BJ (cell line): ENCODE data around the gene CRAMP1. TPM values are rescaled to one million over a fixed set of nuclear protein-coding genes. Genes with fewer than 3 reads are reported as not detected.
"Not testable (repeated sequence)": the region's sequence is repeated elsewhere in the genome, so short reads cannot be mapped to it uniquely, and the experiment has no call there.

Experiments
- CTCF ChIA-PET: fragments of 350-600 bp; formaldehyde crosslinking; extraction: SDS; loops from one replicate; lab custom pipeline; 2021; ENCODE audit warnings: antibody characterized with exemption, inconsistent platforms; lab: Yijun Ruan, JAX
- POLR2A ChIA-PET: fragments of 300-600 bp; sonication (Branson Sonifier 250); formaldehyde crosslinking; extraction: SDS; loops from one replicate; lab custom pipeline; 2021; ENCODE audit warnings: antibody characterized with exemption; lab: Charles Lee
- DNase-seq: peaks from one replicate; pipeline ENCODE4 v3.0.0-alpha.2; 2011; ENCODE audit warnings: low read depth
- H3K27me3 ChIP-seq: 2 replicates; pipeline ENCODE4 v1.6.0; 2011; ENCODE audit warnings: low read length; ENCODE audit not compliant: control insufficient read depth, insufficient read depth
- H3K36me3 ChIP-seq: 2 replicates; pipeline ENCODE4 v1.5.1; 2011; ENCODE audit warnings: low read length; ENCODE audit not compliant: control insufficient read depth, insufficient read depth
- H3K4me3 ChIP-seq: 2 replicates; pipeline ENCODE4 v1.5.1; 2011; ENCODE audit warnings: low read depth, mild to moderate bottlenecking, control low read depth, low read length
- polyA plus RNA-seq: library from polyadenylated mRNA; depleted of rRNA; stranded (reverse); fragments of >200 nt; gene quantifications from 2 replicates; pipeline ENCODE4 v1.2.3, GENCODE V29; 2011
- TF ChIP-seq, protein P1 (sequence below): IDR thresholded peaks from 2 replicates; pipeline ENCODE4 v1.5.1; 2011; ENCODE audit warnings: low read depth, mild to moderate bottlenecking, control low read depth, inconsistent platforms, low read length, moderate library complexity; ENCODE audit not compliant: insufficient read depth

The CRAMP1 gene
- polyA plus RNA-seq, 1 experiment, result 8.0 TPM

DNA sequence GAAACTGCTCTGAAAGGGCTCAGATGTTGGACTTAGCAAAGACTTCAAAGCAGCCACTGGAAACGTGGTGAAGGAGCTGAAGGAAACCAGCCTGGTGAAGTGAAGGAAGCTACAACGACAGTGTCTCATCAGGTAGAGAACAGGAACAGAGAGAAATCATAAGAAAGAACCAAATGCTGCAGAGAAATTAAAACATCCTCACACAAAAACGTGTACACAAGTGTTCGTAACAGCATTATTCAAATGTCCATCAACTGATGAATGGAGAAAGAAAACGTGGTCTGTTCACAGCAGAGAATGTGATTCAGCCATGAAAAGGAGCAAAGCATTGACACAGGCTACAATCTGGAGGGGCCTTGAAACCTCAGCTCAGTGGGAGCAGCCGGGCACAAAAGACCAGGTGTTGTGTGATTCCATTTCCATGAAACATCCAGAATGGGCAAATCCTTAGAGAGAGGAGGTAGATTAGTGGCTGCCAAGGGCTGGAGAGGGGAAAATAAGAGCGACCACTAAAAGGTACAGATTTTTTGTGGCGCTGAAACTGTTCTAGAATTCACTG lies 27.2 kb upstream of the CRAMP1 start:
- peaks cover 31% of the 10 kb centered on the region for H3K36me3 ChIP-seq
- no peaks in the 10 kb centered on the region for H3K27me3 ChIP-seq
- ChIA-PET CTCF (no interaction called here), POLR2A (no interaction called here)
- TF ChIP-seq, protein P1, sequence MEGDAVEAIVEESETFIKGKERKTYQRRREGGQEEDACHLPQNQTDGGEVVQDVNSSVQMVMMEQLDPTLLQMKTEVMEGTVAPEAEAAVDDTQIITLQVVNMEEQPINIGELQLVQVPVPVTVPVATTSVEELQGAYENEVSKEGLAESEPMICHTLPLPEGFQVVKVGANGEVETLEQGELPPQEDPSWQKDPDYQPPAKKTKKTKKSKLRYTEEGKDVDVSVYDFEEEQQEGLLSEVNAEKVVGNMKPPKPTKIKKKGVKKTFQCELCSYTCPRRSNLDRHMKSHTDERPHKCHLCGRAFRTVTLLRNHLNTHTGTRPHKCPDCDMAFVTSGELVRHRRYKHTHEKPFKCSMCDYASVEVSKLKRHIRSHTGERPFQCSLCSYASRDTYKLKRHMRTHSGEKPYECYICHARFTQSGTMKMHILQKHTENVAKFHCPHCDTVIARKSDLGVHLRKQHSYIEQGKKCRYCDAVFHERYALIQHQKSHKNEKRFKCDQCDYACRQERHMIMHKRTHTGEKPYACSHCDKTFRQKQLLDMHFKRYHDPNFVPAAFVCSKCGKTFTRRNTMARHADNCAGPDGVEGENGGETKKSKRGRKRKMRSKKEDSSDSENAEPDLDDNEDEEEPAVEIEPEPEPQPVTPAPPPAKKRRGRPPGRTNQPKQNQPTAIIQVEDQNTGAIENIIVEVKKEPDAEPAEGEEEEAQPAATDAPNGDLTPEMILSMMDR, result no peak
- no peak overlapping the region for H3K4me3 ChIP-seq
- no peak for DNase-seq

DNA sequence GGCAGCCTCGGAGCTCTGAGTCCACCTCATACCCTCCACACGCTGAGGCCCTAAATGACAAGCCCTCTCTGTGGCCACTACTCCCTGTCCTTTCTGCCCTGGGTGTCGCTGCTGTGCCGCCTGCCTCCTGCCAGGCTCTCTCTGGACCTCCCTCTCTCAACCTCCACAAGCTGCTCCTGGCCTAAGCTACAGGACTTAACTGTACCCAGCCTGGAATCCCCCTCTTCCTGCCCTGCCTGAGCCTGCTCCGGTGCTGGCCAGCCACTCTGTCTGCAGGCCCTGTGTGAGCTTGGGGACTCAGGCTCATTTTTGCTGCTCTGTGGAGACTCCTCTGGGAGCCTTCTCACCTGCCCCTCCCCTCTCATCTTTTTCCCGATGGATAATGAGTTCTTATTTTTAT lies 21.8 kb upstream of the CRAMP1 start:
- Histone ChIP-seq H3K36me3 (peaks cover 17% of the 10 kb centered on the region), H3K4me3 (no peak overlapping the region), H3K27me3 (no peaks in the 10 kb centered on the region)
- DNase-seq, result no peak
- POLR2A ChIA-PET, result no interaction called here
- TF ChIP-seq, protein P1, result no peak
- CTCF ChIA-PET, result no interaction called here

DNA sequence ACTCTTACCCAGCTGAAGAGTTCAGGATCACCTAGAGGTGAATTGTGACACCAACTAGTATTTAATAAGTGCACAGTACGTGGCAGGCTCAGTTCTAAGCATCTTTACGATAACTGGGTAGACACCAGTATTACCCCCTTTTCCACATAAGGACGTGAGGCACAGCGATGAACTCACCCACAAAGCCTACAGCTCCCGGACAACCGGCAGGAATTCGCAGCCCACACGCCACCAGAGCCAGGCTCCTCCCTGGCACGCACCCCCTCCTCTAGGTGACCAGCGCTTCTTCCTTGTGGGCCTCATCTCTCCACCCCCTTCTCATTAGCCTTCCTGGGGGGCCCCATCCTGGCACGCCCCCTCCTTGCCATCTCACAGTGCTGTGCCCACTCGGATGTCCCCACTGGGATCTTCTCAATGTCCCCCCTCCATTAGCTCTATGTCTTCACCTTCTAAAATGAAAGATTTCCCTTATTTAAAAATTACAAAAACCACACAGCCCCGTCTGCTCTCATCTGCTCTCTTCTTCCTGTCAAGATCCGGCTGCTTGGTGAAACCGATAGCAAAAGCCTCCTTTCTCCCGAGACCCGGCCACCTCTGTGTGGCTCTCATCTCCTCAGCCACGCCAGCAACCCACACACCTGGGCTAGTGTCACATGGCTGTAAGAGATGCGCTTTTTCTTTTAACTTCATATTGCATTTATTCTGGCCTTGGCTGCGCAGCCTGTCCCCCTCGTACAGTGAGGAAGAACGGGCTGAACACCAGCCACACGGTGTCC lies 21.0 kb upstream of the CRAMP1 start:
- Histone ChIP-seq H3K36me3 (peaks cover 15% of the 10 kb centered on the region), H3K27me3 (no peaks in the 10 kb centered on the region), H3K4me3 (no peak overlapping the region)
- DNase-seq, result no peak
- ChIA-PET POLR2A (no interaction called here), CTCF (interaction anchor here (0.6 kb wide), 1 partner anchor 13 kb away, joined by 3 read pairs; no protein-coding TSS in a partner anchor)
- TF ChIP-seq, protein P1, result no peak

DNA sequence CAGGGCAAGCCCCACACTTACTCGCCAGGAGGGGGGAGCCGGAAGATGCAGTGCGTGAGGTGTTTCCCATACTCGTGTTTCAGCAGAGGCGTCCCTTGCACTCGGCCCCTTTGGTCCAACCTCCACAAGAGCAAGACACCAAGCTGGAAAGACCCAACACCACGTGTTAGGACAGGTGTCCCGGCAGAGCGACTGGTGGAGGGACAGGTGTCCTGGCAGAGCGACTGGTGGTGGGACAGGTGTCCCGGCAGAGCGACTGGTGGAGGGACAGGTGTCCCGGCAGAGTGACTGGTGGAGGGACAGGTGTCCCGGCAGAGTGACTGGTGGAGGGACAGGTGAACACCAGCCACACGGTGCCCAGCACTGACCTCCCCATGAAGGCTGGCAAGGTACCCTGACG lies 19.7 kb upstream of the CRAMP1 start:
- Histone ChIP-seq H3K27me3 (no peaks in the 10 kb centered on the region), H3K36me3 (peaks cover 14% of the 10 kb centered on the region), H3K4me3 (no peak overlapping the region)
- POLR2A ChIA-PET, result no interaction called here
- CTCF ChIA-PET, result interaction anchor here (0.7 kb wide), 1 partner anchor 113 kb away, joined by 3 read pairs; no protein-coding TSS in a partner anchor
- DNase-seq, result no peak
- TF ChIP-seq, protein P1, result no peak

DNA sequence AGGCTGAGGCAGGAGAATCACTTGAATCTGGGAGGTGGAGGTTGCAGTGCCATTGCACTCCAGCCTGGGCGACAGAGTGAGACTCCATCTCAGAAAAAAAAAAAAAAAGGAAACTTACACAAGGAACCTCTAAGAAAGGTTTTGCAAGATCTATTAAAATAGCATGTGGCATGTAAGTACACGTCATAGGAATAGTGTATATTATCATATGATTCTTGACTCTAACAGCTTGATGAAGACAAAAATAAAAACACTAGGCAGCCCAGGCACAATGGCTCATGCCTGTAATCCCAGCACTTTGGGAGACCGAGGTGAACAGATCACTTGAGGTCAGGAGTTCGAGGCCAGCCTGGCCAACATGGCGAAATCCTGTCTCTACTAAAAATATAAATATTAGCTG lies 16.6 kb upstream of the CRAMP1 start:
- DNase-seq, H3K4me3 ChIP-seq, H3K36me3 ChIP-seq, POLR2A ChIA-PET, H3K27me3 ChIP-seq: not testable (repeated sequence)
- CTCF ChIA-PET, result interaction anchor here (1.0 kb wide), 1 partner anchor 13 kb away, joined by 3 read pairs; no protein-coding TSS in a partner anchor
